GM12878 (cell line): Measurements from ENCODE around the gene TMEM255A. TPM values are rescaled to one million over a fixed set of nuclear protein-coding genes. Genes with fewer than 3 reads are reported as not detected.

Source experiments
- ATAC-seq: fragments of 200-7000 bp; cut with Tn5 transposase; 3 replicates; pipeline ENCODE4 v1.9.1; 2020; ENCODE audit warnings: mild to moderate bottlenecking, moderate library complexity
- BruUV-seq: library from RNA; stranded (reverse); fragments of 400-500 nt; replicated peaks from 2 replicates; lab custom pipeline; 2021; lab: Mats Ljungman, UMichigan
- CTCF ChIA-PET: fragments of 300-600 bp; sonication (Branson Sonifier 250); formaldehyde crosslinking; extraction: SDS; loops from one replicate; lab custom pipeline; 2021; ENCODE audit warnings: inconsistent platforms; lab: Yijun Ruan, JAX
- POLR2A ChIA-PET: fragments of 350-600 bp; formaldehyde crosslinking; extraction: SDS; loops from one replicate; lab custom pipeline; 2021; ENCODE audit warnings: inconsistent platforms; lab: Charles Lee
- RAD21 ChIA-PET: fragments of 300-600 bp; sonication (Branson Sonifier 250); formaldehyde crosslinking; loops from one replicate; lab custom pipeline; 2023; ENCODE audit warnings: antibody characterized with exemption; ENCODE audit not compliant: unreplicated experiment; lab: Charles Lee
- SMC1A ChIA-PET: fragments of 300-600 bp; sonication (Branson Sonifier 250); formaldehyde crosslinking; loops from one replicate; lab custom pipeline; 2023; ENCODE audit not compliant: unreplicated experiment, uncharacterized antibody; lab: Charles Lee
- DNase-seq: peaks from one replicate; pipeline ENCODE4 v3.0.0-alpha.2; 2011; ENCODE audit warnings: low read depth, low spot score
- FAIRE-seq: peaks from 3 replicates; lab custom pipeline; 2011; peaks lifted over from hg19 to GRCh38; lab: Jason Lieb, UNC
- H2AFZ ChIP-seq: 2 replicates; pipeline ENCODE4 v1.6.0; 2011; ENCODE audit warnings: low read depth, low read length, control low read depth; ENCODE audit not compliant: control insufficient read depth
- H3K27ac ChIP-seq: 2 replicates; pipeline ENCODE4 v1.5.1; 2011; ENCODE audit warnings: control low read depth; ENCODE audit not compliant: control insufficient read depth, insufficient read depth
- H3K27me3 ChIP-seq, 2 experiments: replicated peaks in 1 of 2; 2 replicates each; pipeline versions ENCODE4 v1.6.0 to v1.6.1; 2011; ENCODE audit warnings: low read length in 1 of 2; ENCODE audit not compliant: control insufficient read depth in 2 of 2, insufficient read depth in 2 of 2
- H3K36me3 ChIP-seq, 2 experiments: 2 replicates each; pipeline ENCODE4 v1.5.1; 2011; ENCODE audit warnings: low read length in 1 of 2; ENCODE audit not compliant: control insufficient read depth in 2 of 2, insufficient read depth in 2 of 2
- H3K4me1 ChIP-seq: 2 replicates; pipeline ENCODE4 v1.6.1; 2011; ENCODE audit warnings: mild to moderate bottlenecking, low read length, moderate library complexity, mixed read lengths; ENCODE audit not compliant: control insufficient read depth, insufficient read depth
- H3K4me2 ChIP-seq: 2 replicates; pipeline ENCODE4 v1.6.0; 2011; ENCODE audit warnings: control low read depth; ENCODE audit not compliant: control insufficient read depth, insufficient read depth
- H3K4me3 ChIP-seq: fragments of 200-600 bp; sonication (generic); 2 replicates; pipeline ENCODE4 v1.5.1; 2016
- H3K79me2 ChIP-seq: 2 replicates; pipeline ENCODE4 v1.6.0; 2011; ENCODE audit warnings: low read length; ENCODE audit not compliant: control insufficient read depth, insufficient read depth
- H3K9ac ChIP-seq: 2 replicates; pipeline ENCODE4 v1.8.0; 2011; ENCODE audit warnings: low read length, control low read depth, mixed read lengths; ENCODE audit not compliant: control insufficient read depth, insufficient read depth
- H3K9me3 ChIP-seq: replicated peaks from 3 replicates; pipeline ENCODE4 v1.5.1; 2011; ENCODE audit warnings: mild to moderate bottlenecking, low read length; ENCODE audit not compliant: control insufficient read depth, insufficient read depth
- H4K20me1 ChIP-seq: 2 replicates; pipeline ENCODE4 v1.6.0; 2011; ENCODE audit not compliant: control insufficient read depth, insufficient read depth
- HDGF ChIP-seq: fragments of 450-650 bp; IDR thresholded peaks from 2 replicates; pipeline ENCODE4 v1.6.1; 2016; ENCODE audit warnings: antibody characterized with exemption
- LARP7 ChIP-seq: fragments of 450-650 bp; IDR thresholded peaks from 2 replicates; pipeline ENCODE4 v1.6.1; 2017; ENCODE audit warnings: mild to moderate bottlenecking
- SIX5 ChIP-seq: IDR thresholded peaks from 2 replicates; pipeline ENCODE4 v1.6.1; 2011; ENCODE audit warnings: mild to moderate bottlenecking, low read depth, low read length, moderate library complexity; ENCODE audit not compliant: severe bottlenecking
- SMAD1 ChIP-seq: fragments of 450-650 bp; IDR thresholded peaks from 2 replicates; pipeline ENCODE4 v1.6.1; 2018; ENCODE audit warnings: mild to moderate bottlenecking, low read depth; ENCODE audit not compliant: partially characterized antibody
- TCF3 ChIP-seq: IDR thresholded peaks from 2 replicates; pipeline ENCODE4 v1.6.1; 2012; ENCODE audit warnings: low read depth, mild to moderate bottlenecking, low read length, borderline replicate concordance; ENCODE audit not compliant: insufficient read depth
- WGBS: methylation state at CpG from one replicate; pipeline ENCODE4 v1.1.6; 2016; ENCODE audit warnings: low lambda C conversion rate; ENCODE audit not compliant: insufficient replicate concordance, insufficient coverage; ENCODE audit errors: missing lambda C conversion rate; 5-methylcytosine and 5-hydroxymethylcytosine counted together
- in situ Hi-C: fragments of 300-500 bp; cut with MboI; formaldehyde crosslinking; loops from 9 replicates; pipeline ENCODE4 v1.14.3; 2018; ENCODE audit warnings: mixed read lengths
- intact Hi-C: fragments of 100-400 bp; cut with micrococcal nuclease; formaldehyde crosslinking; loops from one replicate; pipeline ENCODE4 v1.14.2; 2022; ENCODE audit not compliant: unreplicated experiment
- polyA plus RNA-seq, 11 experiments: library from polyadenylated mRNA; depleted of rRNA in 4 of 11; unstranded in 6 of 11; stranded (reverse) in 5 of 11; fragments of >200 nt; fragmentation: Nextera tagmentation in 4 of 11; fragmentation: Illumina TruSeq in 1 of 11; extraction: Ambion mirVana in 4 of 11; extraction: Trizol in 1 of 11; gene quantifications; 1 replicate in 1 of 11; 2 replicates in 10 of 11; pipeline versions ENCODE4 v1.2.1 to v1.2.3, GENCODE V29; 2011 to 2016; ENCODE audit warnings: inconsistent platforms in 2 of 11, missing spikeins in 2 of 11, low read depth in 1 of 11
- total RNA-seq, 4 experiments: library from RNA; depleted of rRNA in 3 of 4; stranded (reverse); fragments of >200 nt in 3 of 4; fragmentation: Illumina TruSeq in 1 of 4; extraction: Trizol in 1 of 4; gene quantifications; 2 replicates each; pipeline versions ENCODE4 v1.2.1 to v1.2.3, GENCODE V29; 2013 to 2021
- TF ChIP-seq, protein P1 (sequence below): IDR thresholded peaks from 2 replicates; pipeline ENCODE4 v1.6.1; 2012; ENCODE audit warnings: improper control_type of control experiment, low read depth, low read length; ENCODE audit not compliant: insufficient replicate concordance
- TF ChIP-seq, protein P2 (sequence below): IDR thresholded peaks from 2 replicates; pipeline ENCODE4 v1.6.1; 2012; ENCODE audit warnings: low read length, inconsistent platforms
- TF ChIP-seq, protein P3 (sequence below): fragments of 450-650 bp; IDR thresholded peaks from 2 replicates; pipeline ENCODE4 v1.6.1; 2016; ENCODE audit warnings: mild to moderate bottlenecking, moderate library complexity, borderline replicate concordance
- TF ChIP-seq, protein P4 (sequence below): IDR thresholded peaks from 2 replicates; pipeline ENCODE4 v1.6.1; 2012; ENCODE audit warnings: mild to moderate bottlenecking, low read depth, low read length

Gene TMEM255A
- total and polyA plus RNA-seq, 10 of the 15 experiments (the other 5 are each of a cell fraction or from before 2014, with no cell fraction given), result 0.90 to 5.4 (median 1.3) TPM

DNA sequence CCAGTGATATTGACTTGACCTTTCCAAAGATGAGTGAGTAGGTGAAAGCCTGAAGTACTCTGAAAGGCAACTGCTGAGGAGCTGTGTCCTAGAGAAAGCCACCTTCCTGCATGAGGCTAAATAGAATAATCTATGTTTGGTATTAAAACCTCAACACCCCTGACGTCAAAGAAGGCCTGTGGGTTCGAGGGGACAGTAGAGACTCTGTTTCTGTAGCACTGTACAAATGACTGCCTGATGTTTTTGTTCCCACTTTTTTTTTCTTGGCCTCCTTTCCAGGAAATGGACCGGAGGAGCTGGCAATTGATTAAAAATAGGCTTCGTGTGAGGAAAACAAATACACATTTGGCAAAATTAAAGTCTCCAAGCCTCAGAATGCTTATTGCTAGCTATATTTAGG is 29.5 kb downstream of the TMEM255A start:
- no peak overlapping the region for H3K9ac ChIP-seq
- ChIA-PET SMC1A (interaction anchor here (1.1 to 1.2 kb wide), 2 partner anchors 26 to 157 kb away, joined by 3 read pairs; no protein-coding TSS in a partner anchor), RAD21 (no interaction called here), POLR2A (no interaction called here), CTCF (interaction anchor here (1.5 kb wide), 1 partner anchor 12 kb away, joined by 3 read pairs; no protein-coding TSS in a partner anchor)
- H3K4me2 ChIP-seq, result no peak overlapping the region
- no peaks in the 10 kb centered on the region for H3K27me3 ChIP-seq
- peaks cover 6% of the 10 kb centered on the region for H3K4me1 ChIP-seq
- no peaks in the 10 kb centered on the region for H4K20me1 ChIP-seq
- TF ChIP-seq HDGF (no peak), SMAD1 (no peak), LARP7 (no peak), TCF3 (no peak), SIX5 (no peak)
- TF ChIP-seq, protein P1, sequence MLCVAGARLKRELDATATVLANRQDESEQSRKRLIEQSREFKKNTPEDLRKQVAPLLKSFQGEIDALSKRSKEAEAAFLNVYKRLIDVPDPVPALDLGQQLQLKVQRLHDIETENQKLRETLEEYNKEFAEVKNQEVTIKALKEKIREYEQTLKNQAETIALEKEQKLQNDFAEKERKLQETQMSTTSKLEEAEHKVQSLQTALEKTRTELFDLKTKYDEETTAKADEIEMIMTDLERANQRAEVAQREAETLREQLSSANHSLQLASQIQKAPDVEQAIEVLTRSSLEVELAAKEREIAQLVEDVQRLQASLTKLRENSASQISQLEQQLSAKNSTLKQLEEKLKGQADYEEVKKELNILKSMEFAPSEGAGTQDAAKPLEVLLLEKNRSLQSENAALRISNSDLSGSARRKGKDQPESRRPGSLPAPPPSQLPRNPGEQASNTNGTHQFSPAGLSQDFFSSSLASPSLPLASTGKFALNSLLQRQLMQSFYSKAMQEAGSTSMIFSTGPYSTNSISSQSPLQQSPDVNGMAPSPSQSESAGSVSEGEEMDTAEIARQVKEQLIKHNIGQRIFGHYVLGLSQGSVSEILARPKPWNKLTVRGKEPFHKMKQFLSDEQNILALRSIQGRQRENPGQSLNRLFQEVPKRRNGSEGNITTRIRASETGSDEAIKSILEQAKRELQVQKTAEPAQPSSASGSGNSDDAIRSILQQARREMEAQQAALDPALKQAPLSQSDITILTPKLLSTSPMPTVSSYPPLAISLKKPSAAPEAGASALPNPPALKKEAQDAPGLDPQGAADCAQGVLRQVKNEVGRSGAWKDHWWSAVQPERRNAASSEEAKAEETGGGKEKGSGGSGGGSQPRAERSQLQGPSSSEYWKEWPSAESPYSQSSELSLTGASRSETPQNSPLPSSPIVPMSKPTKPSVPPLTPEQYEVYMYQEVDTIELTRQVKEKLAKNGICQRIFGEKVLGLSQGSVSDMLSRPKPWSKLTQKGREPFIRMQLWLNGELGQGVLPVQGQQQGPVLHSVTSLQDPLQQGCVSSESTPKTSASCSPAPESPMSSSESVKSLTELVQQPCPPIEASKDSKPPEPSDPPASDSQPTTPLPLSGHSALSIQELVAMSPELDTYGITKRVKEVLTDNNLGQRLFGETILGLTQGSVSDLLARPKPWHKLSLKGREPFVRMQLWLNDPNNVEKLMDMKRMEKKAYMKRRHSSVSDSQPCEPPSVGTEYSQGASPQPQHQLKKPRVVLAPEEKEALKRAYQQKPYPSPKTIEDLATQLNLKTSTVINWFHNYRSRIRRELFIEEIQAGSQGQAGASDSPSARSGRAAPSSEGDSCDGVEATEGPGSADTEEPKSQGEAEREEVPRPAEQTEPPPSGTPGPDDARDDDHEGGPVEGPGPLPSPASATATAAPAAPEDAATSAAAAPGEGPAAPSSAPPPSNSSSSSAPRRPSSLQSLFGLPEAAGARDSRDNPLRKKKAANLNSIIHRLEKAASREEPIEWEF, result no peak
- TF ChIP-seq, protein P2, sequence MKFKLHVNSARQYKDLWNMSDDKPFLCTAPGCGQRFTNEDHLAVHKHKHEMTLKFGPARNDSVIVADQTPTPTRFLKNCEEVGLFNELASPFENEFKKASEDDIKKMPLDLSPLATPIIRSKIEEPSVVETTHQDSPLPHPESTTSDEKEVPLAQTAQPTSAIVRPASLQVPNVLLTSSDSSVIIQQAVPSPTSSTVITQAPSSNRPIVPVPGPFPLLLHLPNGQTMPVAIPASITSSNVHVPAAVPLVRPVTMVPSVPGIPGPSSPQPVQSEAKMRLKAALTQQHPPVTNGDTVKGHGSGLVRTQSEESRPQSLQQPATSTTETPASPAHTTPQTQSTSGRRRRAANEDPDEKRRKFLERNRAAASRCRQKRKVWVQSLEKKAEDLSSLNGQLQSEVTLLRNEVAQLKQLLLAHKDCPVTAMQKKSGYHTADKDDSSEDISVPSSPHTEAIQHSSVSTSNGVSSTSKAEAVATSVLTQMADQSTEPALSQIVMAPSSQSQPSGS, result no peak
- TF ChIP-seq, protein P3, sequence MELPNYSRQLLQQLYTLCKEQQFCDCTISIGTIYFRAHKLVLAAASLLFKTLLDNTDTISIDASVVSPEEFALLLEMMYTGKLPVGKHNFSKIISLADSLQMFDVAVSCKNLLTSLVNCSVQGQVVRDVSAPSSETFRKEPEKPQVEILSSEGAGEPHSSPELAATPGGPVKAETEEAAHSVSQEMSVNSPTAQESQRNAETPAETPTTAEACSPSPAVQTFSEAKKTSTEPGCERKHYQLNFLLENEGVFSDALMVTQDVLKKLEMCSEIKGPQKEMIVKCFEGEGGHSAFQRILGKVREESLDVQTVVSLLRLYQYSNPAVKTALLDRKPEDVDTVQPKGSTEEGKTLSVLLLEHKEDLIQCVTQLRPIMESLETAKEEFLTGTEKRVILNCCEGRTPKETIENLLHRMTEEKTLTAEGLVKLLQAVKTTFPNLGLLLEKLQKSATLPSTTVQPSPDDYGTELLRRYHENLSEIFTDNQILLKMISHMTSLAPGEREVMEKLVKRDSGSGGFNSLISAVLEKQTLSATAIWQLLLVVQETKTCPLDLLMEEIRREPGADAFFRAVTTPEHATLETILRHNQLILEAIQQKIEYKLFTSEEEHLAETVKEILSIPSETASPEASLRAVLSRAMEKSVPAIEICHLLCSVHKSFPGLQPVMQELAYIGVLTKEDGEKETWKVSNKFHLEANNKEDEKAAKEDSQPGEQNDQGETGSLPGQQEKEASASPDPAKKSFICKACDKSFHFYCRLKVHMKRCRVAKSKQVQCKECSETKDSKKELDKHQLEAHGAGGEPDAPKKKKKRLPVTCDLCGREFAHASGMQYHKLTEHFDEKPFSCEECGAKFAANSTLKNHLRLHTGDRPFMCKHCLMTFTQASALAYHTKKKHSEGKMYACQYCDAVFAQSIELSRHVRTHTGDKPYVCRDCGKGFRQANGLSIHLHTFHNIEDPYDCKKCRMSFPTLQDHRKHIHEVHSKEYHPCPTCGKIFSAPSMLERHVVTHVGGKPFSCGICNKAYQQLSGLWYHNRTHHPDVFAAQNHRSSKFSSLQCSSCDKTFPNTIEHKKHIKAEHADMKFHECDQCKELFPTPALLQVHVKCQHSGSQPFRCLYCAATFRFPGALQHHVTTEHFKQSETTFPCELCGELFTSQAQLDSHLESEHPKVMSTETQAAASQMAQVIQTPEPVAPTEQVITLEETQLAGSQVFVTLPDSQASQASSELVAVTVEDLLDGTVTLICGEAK, result no peak
- TF ChIP-seq, protein P4, sequence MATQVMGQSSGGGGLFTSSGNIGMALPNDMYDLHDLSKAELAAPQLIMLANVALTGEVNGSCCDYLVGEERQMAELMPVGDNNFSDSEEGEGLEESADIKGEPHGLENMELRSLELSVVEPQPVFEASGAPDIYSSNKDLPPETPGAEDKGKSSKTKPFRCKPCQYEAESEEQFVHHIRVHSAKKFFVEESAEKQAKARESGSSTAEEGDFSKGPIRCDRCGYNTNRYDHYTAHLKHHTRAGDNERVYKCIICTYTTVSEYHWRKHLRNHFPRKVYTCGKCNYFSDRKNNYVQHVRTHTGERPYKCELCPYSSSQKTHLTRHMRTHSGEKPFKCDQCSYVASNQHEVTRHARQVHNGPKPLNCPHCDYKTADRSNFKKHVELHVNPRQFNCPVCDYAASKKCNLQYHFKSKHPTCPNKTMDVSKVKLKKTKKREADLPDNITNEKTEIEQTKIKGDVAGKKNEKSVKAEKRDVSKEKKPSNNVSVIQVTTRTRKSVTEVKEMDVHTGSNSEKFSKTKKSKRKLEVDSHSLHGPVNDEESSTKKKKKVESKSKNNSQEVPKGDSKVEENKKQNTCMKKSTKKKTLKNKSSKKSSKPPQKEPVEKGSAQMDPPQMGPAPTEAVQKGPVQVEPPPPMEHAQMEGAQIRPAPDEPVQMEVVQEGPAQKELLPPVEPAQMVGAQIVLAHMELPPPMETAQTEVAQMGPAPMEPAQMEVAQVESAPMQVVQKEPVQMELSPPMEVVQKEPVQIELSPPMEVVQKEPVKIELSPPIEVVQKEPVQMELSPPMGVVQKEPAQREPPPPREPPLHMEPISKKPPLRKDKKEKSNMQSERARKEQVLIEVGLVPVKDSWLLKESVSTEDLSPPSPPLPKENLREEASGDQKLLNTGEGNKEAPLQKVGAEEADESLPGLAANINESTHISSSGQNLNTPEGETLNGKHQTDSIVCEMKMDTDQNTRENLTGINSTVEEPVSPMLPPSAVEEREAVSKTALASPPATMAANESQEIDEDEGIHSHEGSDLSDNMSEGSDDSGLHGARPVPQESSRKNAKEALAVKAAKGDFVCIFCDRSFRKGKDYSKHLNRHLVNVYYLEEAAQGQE, result no peak
- WGBS, result 36% methylated on average over 4 of the region's 4 CpGs
- BruUV-seq, result no TSS peak
- intact Hi-C loops, result no loop called here
- in situ Hi-C loops, result no loop called here
- H2AFZ ChIP-seq, result no peak overlapping the region
- no peak for DNase-seq
- no peak for ATAC-seq
- no peak overlapping the region for H3K4me3 ChIP-seq
- H3K27ac ChIP-seq, result no peak overlapping the region
- no peaks in the 10 kb centered on the region for H3K9me3 ChIP-seq
- no peak for FAIRE-seq
- H3K79me2 ChIP-seq, result no peaks in the 10 kb centered on the region
- H3K36me3 ChIP-seq, result no peaks in the 10 kb centered on the region
